ENCODE results near the gene FOXP3.

DNA sequence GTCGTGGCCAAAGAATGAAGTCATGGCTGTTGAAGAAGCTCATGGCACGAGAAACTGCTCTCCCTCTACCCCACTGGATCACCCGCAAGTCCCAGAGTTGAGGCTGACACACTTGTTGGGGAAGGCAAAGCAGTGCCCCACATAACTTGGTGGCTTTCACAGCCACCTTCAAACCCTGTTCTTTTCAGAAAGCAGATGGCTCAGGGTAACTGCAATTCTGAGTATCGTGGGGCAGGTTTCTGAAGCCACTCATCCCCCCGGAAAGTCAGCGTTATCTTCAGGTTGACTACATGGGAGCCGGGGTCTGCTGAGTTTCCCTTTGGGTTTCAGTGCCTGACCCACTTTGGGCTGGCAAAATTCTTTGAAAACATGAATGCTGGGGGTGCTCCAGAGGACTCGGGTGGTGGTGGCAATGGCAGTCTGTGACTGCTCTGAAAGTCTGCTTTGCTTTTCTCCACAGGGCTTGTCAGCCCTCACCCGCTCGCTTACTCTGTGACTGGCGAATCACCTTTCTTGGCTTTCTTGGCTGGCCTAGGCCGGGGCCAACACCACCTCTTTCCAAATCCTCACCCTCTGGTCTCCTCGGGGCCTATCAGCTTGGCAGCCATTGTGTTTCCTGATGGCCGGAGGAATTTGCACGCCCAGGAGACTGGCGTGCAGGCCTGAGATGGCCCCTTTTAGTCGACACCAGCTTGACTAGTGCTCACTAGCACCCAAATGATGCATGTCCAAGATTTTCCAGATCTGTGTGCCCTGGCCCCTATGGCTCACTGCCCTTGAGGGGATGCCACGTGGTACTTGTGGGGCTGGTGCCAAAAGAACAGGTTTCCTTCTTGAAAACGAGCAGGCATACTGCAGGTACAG, 12.4 kb upstream of the FOXP3 start:
- TF ChIP-seq, protein P1, sequence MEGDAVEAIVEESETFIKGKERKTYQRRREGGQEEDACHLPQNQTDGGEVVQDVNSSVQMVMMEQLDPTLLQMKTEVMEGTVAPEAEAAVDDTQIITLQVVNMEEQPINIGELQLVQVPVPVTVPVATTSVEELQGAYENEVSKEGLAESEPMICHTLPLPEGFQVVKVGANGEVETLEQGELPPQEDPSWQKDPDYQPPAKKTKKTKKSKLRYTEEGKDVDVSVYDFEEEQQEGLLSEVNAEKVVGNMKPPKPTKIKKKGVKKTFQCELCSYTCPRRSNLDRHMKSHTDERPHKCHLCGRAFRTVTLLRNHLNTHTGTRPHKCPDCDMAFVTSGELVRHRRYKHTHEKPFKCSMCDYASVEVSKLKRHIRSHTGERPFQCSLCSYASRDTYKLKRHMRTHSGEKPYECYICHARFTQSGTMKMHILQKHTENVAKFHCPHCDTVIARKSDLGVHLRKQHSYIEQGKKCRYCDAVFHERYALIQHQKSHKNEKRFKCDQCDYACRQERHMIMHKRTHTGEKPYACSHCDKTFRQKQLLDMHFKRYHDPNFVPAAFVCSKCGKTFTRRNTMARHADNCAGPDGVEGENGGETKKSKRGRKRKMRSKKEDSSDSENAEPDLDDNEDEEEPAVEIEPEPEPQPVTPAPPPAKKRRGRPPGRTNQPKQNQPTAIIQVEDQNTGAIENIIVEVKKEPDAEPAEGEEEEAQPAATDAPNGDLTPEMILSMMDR (IDR thresholded peaks at IDR 0.05; ENCODE audit: low read length), result no peak
- no peak for TF ChIP-seq EZH2phosphoT487 (IDR thresholded peaks at IDR 0.05; ENCODE audit: low read length)

All from MM.1S (cell line).